Activated CD4-positive, alpha-beta T cell treated with anti-CD3 and anti-CD28 coated beads, Interleukin-2, amount 50 U/mL, for 4 hours (primary cell): ENCODE results near the gene SPATS2L.

Experiments
- DNase-seq, 2 experiments: peaks; one replicate each; pipeline ENCODE4 v3.0.0-alpha.2; 2020

SPATS2L gene

GRCh38 chr2:200298816-200299215, 7.7 kb upstream of the SPATS2L start:
- DNase-seq = no peak

- no peak for DNase-seq
Observed at GRCh38 chr2:200300065-200300464, 6.4 kb upstream of the SPATS2L start.

- DNase-seq = no peak
Observed at GRCh38 chr2:200300638-200301314, 5.7 kb upstream of the SPATS2L start.

- DNase-seq = no peak
Observed at GRCh38 chr2:200301953-200302858, 4.3 kb upstream of the SPATS2L start.

GRCh38 chr2:200302940-200303727, 3.4 kb upstream of the SPATS2L start:
- no peak for DNase-seq

GRCh38 chr2:200305797-200306195, 697 bp upstream of the SPATS2L start:
- DNase-seq = no peak

- no peak for DNase-seq
Observed at GRCh38 chr2:200306931-200307723, 634 bp downstream of the SPATS2L start.

GRCh38 chr2:200307724-200308545, 1.4 kb downstream of the SPATS2L start:
- no peak for DNase-seq

- DNase-seq = no peak
Observed at GRCh38 chr2:200308546-200309295, 2.2 kb downstream of the SPATS2L start.

DNA sequence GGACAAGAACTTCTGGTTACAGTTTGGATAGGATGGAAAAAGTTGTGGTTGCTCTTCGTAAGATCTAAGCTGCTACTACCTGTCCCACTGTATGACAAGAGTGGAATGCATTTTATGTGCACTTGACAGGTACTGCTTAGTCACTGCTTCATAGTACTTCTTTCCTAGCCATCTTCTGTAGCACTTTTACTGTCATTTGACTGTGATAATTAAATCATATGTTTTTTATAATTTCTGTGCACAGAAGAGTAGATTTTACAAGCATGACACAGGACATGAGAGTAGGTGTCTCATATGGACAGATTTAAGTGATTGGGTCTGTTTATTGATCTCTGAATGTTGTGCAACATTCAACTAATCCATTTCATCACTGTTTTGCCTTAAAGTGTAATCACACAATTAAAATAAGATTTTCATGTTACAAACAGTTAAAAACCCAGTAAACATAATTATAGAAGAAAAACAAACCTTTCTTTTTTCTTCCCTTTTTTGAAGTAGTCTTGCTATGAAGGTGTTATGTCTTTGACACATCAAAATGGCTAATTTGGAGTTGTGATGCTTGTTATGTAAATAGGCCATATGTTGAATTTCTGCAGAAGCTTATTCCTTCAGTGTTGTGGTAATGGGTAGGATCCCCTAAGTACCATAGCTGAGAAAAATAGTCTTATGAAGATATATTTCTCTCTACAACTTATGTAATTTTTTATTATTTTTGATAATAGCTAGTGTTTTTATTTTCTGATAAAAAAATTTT, 3.0 kb downstream of the SPATS2L start:
- DNase-seq = no peak

DNA sequence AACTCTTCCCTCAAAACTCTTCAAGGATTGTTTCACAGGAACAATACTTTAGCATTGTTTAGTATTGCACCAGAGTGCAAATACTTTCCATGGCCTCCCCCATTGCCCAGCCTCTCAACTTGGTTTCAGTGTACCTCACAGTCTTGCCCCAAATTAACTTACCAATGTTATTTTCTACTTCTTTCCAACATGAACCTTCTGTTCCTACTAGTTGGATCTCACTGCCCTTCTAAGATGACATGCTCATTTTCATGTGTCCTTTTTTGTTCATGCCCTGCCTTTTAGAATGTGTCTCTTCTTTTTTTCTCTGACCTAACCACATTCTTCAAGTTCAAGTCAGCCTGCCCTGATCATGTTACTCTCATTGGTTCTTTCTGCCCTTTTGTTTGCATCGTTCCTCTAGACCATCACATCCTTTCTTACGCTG, 4.1 kb downstream of the SPATS2L start:
- no peak for DNase-seq

DNA sequence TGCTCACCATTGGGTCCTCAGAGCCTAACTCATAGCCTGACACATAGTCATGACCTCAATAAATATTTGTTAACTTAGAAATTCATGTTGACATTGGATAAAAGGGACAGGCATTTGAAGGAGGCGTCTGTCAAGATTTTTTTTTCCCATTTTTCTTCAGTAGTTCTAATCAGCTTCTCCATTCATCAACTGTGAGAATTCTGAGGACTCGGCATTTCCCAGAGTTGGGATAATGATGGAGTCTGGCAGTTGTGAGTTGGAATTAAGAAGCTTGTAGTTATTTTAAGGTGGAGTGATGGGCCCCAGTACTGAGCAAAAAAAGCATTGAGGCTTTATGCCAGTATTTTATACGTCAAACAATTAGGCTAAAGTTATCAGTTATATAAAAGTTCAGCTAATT, 4.6 kb downstream of the SPATS2L start:
- DNase-seq = no peak

- no peak for DNase-seq
Observed at GRCh38 chr2:200314976-200315567, 8.6 kb downstream of the SPATS2L start.

GRCh38 chr2:200317975-200318374, 11.5 kb downstream of the SPATS2L start:
- no peak for DNase-seq

- no peak for DNase-seq
Observed at GRCh38 chr2:200318940-200319435, 12.5 kb downstream of the SPATS2L start.

- DNase-seq = no peak
Observed at GRCh38 chr2:200319548-200320337, 13.2 kb downstream of the SPATS2L start.

DNA sequence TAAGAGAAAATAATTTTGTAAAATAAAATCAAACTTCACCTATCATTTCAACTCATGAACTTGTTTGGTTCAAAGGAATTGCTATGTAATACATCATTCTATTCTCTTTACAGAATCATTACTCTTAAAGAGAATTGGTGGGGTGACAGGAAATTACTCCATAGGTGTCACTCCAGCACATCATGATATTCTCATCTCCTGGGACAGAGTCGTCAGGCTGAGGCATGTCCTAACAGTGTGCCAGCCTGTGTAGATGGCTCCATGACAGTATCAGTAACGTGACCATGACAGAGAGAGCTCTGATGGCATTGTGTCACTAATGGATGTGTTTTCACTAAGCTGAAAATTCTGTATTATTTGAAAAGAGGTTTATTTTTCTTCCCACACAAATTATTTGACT, 13.9 kb downstream of the SPATS2L start:
- DNase-seq = no peak

DNA sequence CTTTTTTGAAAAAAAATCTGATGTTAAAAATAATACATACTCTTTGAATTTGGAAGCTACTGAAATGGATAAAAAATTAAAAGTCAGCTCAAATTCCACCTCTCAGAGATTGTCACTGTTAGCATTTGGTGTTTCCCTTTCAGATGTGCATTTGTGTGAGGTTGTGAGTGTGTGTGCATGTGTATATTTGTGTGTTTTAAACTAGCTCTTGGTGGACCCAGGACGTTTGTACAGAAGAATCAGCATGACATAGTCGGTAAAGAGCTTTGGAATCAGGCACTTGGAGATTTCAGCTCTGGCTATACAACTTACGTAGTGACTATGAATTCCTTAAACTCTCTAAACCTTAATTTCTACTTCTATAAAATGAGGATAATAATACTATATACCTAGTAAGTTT, 14.5 kb downstream of the SPATS2L start:
- no peak for DNase-seq
